IPS-NIHi7 (cell line): ENCODE results near the gene ZSWIM6.
A peak's percentile ranks its signal among the peaks of the same experiment; 100 is the strongest.

Experiments
- DNase-seq: peaks from one replicate; pipeline ENCODE4 v3.0.0; 2012; ENCODE audit warnings: mixed read lengths; ENCODE audit errors: extremely low spot score

Gene ZSWIM6

GRCh38 chr5:61332851-61333320, 828 bp downstream of the ZSWIM6 start:
- peak; percentile 20 for DNase-seq

GRCh38 chr5:61333321-61333953, 1.4 kb downstream of the ZSWIM6 start:
- peak; percentile 28 for DNase-seq

- DNase-seq: no peak
Measured at GRCh38 chr5:61333954-61334867, 2.2 kb downstream of the ZSWIM6 start.

GRCh38 chr5:61334868-61335615, 3.0 kb downstream of the ZSWIM6 start:
- DNase-seq: no peak

- no peak for DNase-seq
Measured at GRCh38 chr5:61339764-61340163, 7.7 kb downstream of the ZSWIM6 start.

DNA sequence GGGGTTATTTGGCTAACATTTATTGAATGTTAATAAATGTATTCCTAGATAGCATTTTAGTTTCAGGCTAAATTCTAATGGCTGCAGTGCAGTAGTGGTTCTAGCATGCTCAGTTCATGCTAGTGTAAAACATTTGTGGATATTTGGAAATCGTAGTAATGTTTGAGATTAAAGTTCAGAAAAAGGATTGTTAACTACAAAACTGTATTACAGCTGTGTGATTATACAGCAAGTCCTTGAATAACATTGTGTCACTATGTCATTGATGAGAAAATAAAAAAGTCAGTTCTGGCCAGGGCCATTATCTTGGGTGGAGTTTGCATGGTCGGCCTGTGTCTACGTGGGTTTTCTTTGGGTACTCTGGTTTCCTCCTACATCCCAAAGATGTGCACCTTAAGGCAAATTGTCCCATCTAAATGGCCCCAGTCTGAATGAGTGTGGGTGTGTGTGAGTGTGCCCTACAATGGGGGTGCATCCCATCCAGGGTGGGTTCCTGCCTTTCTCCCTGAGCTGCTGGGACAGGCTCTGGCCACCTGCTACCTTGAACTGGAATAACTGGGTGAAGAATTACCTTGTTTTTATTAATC, 8.8 kb downstream of the ZSWIM6 start:
- no peak for DNase-seq

GRCh38 chr5:61342071-61342501, 10.0 kb downstream of the ZSWIM6 start:
- DNase-seq: no peak

GRCh38 chr5:61344187-61344944, 12.3 kb downstream of the ZSWIM6 start:
- DNase-seq: no peak

DNA sequence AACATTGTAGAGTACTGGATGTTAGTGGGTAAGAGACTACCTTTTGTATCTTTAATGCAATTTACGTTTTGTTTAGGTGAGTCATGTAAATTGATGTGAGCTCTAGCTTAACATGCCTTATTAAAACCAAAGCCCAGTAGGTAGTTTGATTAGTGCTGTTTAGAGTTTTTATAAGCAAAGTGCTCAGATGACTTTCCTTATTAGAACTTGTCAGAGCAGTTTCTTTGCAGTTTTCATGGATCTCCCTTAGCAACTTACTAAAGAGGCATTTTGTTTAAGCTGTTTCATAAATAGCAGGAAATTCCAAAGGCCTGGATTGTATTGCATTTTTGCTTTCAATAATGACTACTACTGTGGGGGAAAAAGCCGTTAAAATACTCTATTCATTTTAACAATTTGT, 14.5 kb downstream of the ZSWIM6 start:
- DNase-seq: no peak

GRCh38 chr5:61347080-61347479, 15.0 kb downstream of the ZSWIM6 start:
- DNase-seq: no peak

DNA sequence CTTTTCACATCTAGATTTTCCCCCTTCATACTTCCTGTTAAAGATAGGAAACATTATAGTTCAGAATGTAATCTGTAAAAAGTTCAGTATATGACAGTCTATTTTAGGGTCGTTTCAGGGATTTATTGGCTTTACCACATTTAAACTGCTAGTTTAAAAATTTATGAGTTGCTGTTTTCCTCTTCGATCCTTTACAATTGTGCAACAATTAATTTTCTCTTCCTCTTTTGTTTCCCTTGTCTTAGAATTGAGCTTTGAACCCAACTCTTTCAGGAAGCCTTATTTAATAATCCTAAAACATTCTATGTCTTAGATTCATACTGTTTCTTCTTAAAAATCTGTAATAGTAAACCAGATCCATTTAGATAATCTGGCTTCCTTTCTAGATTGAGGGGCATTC, 16.4 kb downstream of the ZSWIM6 start:
- no peak for DNase-seq

- no peak for DNase-seq
Measured at GRCh38 chr5:61349935-61350334, 17.9 kb downstream of the ZSWIM6 start.

DNA sequence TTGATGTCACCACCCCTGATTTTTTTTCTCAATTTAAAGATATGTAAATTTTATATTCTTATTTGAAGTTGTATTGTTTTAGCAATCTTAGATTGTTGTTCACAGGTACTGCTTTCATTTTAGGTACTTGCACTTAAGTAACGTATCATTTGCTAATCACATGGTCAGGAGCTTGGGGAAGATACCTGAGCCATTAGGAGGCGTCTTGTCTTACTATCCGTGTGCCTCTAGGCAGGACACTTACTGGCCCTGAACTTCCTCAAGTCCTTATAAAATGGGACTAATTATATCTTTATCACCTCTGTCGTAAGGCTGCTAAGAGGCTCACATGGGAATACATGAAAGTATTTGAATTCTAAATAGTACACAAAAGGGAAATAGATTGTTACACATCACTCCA, 18.5 kb downstream of the ZSWIM6 start:
- DNase-seq: no peak

- DNase-seq: no peak
Measured at GRCh38 chr5:61351733-61352132, 19.7 kb downstream of the ZSWIM6 start.

- no peak for DNase-seq
Measured at GRCh38 chr5:61352180-61352579, 20.1 kb downstream of the ZSWIM6 start.

GRCh38 chr5:61352612-61353156, 20.6 kb downstream of the ZSWIM6 start:
- no peak for DNase-seq

DNA sequence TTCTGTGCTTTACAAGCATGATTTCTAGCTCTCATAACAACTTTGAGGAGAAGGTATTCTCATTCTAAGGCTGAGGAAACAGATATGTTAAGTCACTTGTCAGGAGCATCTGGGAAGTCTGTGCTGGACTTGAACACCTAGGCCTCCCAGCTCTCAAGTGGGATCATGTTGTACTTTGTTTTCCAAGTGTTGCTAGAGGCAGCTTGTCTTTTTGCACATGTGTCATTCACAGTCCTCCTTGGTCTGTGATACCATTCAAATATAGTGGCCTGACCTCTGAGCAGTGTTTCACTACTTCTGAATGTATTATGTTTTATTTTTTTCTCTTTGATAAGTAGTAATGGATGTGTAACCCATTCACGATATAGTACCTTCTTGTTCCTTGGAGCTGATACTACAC, 21.2 kb downstream of the ZSWIM6 start:
- DNase-seq: no peak

DNA sequence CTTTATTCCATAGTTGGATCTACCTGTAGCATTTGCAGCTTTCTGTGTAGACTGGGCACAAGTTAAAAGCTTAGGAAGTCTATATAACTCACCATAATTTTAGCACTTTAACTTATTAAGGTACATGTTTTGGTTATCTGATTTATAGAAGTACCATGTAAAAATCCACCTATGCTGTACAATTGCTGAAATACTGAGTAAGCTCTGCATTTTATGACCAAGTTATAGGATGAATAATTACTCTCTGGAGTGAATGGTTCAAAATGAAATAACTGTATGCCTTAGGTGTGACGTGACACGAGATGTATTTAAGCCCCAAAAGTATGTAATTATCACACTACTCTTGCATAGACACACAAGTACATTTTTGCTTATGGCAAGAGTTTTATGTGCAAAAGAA, 22.1 kb downstream of the ZSWIM6 start:
- DNase-seq: no peak

DNA sequence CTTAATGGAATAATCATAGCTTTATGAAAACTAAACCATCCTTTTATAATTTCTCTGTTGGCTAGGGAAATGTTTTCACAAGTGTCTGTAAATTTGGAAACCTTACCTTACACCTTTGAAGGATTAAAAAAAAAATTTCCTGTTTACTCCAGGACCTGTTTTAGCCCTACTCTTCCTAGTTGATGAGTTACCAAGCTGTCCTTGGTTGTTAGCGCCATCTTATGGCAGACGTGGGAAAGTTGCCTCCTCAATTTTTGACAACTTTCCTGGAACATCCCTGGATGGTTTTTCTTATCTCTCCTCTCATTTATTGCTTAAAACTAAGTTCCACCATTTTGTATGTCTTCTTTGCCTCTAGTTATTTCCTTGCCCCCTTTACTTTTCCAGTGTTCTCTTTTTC, 25.7 kb downstream of the ZSWIM6 start:
- DNase-seq: peak; percentile 34

GRCh38 chr5:61362796-61363368, 30.8 kb downstream of the ZSWIM6 start:
- DNase-seq: peak; percentile 25
